Measurements from ENCODE around the gene ECSCR.
A peak's percentile ranks its signal among the peaks of the same experiment; 100 is the strongest.
"Not testable (repeated sequence)": the region's sequence is repeated elsewhere in the genome, so short reads cannot be mapped to it uniquely, and the experiment has no call there.

ECSCR gene

DNA sequence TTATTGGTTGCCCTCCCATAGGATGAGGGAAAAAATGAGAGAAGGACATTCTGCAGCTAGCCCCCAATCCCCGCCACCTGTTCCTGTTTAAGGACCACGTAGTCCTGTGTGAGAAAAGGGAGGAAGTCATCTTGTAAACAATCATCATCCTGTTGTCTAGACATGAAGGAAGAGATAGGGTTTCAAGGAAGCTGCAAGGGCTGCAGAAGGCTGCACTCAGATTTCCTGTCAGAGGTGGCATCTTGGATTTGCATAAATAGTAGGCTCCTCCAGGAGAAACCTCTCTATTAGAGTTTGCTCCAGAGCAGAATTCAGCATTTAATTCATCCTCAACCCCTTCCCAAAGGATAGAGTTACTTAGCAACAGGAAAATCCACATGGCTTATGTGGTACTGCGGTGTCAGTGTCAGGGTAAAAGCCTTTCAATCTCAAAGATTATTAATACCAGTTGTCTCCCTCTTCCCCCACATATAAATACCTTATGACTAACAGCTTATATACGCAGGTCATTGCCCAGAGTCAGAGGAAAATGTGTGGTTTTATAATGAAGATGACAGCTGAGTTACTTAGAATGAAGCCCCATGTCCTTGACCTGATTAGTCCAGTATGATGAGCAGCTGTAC is 18.6 kb downstream of the ECSCR start:
- DNase-seq: peak; percentile 11 to 22

GRCh38 chr5:139440416-139440815 is 22.1 kb downstream of the ECSCR start:
- not testable (repeated sequence) for DNase-seq

DNA sequence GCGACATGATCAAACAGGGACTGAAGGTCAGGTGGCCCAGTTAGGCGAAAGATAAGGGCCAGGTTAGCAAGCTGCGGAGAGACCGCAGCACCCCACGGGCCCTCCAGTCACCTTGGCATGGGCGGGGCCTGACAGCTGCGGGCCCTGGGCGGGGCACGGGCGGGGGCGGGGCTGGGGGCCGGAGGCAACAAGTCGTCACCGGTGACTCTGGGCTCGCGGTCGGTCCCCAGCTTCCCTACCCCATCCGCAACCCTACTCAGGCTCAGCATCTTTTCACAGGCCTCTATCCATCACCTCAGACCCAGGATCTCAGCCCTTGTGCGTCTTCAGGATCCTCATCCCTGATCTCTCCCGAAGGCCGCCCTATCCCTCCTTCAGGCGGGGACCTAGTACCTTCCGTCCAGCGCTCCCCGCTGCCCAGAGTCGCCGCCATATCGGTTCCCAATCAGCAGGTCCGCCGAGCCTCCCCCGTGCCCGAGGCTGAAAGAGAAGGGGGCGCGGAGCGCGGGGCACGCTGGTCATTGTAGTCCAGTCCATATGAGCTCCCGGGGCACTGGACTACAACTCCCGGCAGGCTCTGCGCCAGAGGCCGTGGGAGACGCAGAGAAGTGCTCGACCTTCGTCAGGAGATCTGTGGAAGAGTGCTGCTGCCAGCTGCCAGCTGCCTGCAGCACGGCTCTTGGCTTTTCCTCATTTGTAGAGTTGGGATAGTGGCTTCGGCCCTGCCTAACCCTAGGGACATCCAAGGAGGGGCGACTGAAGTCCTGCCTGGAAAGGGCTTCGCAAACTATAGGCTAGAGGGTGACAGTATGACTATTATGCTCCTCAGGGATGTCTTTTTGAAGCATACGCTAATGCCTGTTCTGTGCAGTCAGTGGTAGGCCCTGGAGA is 23.3 kb downstream of the ECSCR start, which contains the start of gene DNAJC18:
Gene DNAJC18, minus strand, starts transcription at position 513 of the 891 bp plus-strand sequence. Its CDS starts 80 bp downstream, at position 433.
- DNase-seq: peak; percentile 91 to 92

GRCh38 chr5:139438707-139439012 is 23.9 kb downstream of the ECSCR start:
- DNase-seq: no peak

DNA sequence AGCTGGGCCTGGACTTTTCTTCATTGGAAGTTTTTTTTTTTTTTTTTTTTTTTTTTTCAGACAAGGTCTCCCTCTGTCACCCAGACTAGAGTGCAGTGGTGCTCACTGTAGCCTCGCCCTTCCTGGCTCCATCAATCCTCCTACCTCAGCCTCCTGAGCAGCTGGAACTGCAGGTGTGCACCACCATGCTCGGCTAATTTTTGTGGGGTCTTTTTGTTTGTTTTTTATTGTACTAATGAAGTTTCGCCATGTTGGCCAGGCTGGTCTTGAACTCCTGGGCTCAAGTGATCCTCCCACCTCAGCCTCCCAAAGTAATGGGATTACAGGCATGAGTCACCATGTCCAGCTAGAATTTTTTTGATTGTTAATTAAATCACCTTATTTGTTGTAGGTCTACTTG is 26.9 kb downstream of the ECSCR start:
- no peak for DNase-seq

- DNase-seq: no peak
Measured at GRCh38 chr5:139431706-139432105, 30.8 kb downstream of the ECSCR start.

DNA sequence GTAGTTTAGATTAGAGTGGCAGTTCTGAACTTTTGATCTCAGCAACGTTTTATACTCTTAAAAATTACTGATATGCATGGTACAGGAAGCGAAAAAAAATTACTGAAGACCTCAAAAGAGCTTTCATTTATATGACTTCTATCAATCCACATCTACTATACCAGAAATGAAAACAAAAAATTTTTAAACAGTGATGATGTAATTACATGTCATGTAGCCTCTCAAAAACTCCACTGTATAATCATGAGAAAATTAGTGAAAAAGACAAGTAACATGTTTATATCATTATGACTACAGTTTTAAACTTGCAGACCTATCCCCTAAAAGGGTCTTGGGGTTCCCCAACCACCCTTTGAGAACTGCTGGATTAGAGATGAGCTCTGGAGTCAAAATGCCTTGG is 32.5 kb downstream of the ECSCR start:
- DNase-seq: no peak

- no peak for DNase-seq
Measured at GRCh38 chr5:139426203-139426885, 36.2 kb downstream of the ECSCR start.

GRCh38 chr5:139425497-139425896 is 37.0 kb downstream of the ECSCR start:
- no peak for DNase-seq

DNA sequence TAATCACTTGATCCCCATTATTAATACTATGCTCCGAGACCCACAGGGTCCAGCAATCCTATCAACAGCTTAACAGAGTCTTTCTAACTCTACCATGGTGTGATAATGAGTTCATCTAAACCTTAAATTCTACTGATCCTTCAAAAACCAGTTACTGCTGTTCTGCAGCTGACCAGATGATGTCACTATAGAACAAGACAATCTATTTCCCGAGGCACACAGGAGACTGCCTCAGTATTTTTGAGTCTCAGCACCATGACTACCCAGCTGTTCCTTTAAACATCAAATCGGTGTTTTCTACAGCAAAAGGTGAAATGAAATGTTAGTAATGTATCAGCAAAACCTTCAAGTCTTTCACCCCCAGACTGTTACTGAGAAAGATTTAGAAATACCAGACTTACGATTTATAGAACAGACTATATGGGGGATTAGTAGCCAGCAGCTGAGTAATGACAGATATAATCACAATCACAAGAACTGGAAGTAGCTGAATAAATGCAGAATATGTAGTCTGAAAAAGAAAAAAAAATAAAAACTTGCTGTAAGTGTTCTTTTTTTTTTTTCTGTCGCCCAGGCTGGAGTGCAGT is 40.1 kb downstream of the ECSCR start:
- DNase-seq: peak; percentile 90 to 91

- DNase-seq: no peak
Measured at GRCh38 chr5:139419226-139420192, 43.0 kb downstream of the ECSCR start.

DNA sequence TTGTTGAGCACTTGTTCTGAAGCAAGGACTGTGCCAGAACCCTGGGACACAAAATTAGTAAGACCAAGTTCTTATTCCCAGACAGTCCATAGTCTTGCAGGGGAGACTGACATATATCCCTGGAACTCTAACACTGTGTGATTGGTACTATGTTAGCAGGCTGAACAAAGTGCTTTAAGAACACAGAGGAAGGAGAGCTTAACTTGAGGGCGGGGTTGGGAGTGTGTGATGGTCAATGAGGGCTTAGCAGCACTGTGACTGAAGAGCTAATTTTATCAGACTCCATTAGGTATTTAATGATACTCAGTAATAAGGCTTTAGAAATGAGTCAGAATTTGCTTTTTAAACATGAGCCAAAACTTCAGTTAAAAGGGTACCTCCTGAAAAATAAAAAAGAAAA is 43.8 kb downstream of the ECSCR start:
- DNase-seq: no peak

DNA sequence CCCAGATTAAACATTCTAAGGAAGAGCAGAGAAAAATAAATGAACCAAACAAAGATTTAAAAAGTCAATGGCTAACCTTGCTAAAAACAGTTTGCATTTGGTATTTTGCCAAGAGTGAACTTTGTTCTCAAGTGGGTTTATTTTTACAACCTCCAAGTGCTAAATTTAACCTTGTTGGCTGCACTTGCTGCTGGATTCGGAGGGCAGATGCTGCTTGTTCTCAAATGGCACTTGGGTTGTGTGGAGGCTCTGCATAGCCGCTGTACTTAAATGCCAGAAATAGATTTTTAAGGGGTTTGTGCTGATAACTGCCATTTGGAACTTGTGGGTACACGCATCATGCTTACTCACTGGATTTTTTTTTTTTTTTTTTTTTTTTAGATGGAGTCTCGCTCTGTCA is 45.3 kb downstream of the ECSCR start:
- DNase-seq: peak; percentile 62 to 66

GRCh38 chr5:139416651-139417050 is 45.9 kb downstream of the ECSCR start:
- no peak for DNase-seq

- no peak for DNase-seq
Measured at GRCh38 chr5:139415869-139416268, 46.7 kb downstream of the ECSCR start.

DNA sequence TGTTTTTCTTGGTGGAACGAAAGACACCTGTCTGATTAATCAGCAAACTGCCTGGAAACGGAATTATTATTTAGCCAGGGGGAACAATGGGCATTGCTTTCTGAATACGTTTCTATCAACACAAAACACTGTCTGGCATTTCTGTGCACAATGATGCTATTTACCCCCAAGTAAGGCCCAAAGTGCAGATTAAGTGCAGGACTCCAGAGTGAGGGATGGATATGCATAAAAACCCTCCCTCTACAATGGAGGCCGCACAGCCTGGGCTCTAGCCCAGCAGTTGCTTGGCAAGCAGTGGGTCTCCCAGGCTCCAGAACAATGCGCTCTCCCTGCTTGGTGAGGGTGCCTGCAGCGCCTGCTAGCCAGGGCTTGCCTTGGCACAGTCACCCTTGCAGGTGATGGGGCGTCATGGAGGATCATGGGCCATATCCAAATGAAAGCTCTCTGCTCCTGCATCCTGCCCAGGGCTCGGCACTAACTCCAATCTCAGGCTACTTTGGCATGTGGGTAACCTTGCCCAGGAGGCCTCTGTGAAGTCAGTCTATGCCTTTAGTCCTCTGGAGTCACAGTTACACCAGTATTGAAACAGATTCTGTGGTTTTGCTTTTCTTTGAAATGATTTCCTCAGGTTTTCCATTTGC is 47.2 kb downstream of the ECSCR start:
- DNase-seq: no peak

DNA sequence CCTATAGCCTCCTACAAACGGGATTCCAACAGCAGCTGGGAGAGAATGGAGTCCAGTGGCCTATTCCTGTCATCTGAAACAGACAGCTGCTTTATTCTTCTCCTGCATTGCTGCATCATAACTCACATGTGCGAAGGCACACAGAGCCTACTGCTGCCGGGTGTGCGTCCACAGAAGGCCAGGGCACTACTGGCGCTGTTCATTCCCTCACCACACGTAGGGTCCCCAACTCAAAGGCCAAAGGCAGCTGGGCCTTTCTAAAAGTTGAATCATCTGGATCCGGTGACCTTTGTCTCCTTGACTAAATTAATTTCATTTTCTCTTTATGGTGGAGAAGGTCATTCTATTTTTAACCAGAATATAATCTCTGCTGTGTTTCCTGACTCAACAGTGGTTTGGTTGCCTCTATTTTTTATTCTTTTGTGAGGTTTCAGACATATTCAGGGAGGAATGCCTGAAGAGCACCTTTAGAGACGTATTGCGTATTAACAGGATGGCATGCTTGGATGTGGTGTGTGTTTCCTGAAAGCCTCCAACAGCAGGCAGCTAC is 47.9 kb downstream of the ECSCR start:
- DNase-seq: no peak

DNA sequence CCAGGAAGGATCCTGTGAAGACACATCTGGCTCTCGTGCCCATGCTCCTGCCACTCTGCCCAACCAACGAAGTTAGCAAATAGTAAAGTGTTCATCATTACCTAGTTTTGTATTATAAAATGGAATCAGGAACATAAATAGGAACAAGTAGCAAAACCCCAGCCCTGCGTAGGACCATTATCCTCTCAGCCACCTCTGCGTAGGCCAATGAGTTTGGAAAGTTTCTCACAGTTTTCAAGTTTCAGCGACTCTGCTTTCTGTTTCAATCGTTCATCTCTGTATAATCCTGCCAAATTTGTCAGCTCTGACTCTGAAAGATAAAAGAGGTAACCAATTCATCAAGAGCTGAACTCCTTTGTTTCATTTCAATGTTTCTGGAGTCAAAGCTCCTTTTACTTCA is 48.6 kb downstream of the ECSCR start:
- no peak for DNase-seq

- DNase-seq: no peak
Measured at GRCh38 chr5:139413153-139413552, 49.4 kb downstream of the ECSCR start.

DNA sequence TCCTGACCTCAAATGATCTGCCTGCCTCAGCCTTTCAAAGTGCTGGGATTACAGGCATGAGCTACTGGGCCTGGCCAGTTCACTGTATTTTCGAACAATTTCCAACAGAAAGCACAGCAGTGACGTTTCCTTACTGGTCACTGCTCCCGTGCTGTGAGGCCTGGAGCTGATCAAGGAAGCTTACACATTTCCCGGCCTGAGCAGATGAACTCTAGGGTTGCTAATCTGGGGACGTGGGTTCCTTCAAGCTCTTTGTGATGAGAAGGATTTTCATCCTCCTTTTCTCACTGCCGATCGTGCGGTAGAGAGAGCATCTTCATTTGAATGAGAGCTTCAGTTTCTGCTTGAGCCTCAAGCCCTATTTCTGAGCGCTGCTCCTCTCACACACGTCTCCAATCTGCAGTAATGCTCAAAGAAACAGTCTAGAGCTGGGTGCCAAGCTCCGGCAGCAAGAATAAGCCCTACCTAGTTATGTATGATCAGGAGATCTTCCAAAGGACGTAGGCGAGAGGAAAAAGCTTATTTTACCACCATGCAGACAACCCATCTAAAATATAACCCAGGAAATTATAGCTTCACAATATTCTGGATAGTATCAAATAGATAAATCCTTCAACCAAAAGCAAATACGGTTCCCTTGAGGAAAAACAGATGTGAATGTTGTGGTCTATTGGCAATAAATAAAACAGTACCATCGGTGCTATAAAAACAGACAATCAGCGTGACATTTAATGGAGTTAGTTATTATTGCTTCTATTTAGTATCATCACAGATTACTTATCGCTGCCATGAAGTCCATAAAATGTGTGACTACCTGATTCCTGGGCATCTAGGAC is 51.3 kb downstream of the ECSCR start:
- no peak for DNase-seq
